IPS-NIHi7 (cell line): ENCODE data around the gene STAT5A.
A peak's percentile ranks its signal among the peaks of the same experiment; 100 is the strongest.
"Not testable (repeated sequence)": the region's sequence is repeated elsewhere in the genome, so short reads cannot be mapped to it uniquely, and the experiment has no call there.

Source experiments
- DNase-seq: peaks from one replicate; pipeline ENCODE4 v3.0.0; 2012; ENCODE audit warnings: mixed read lengths; ENCODE audit errors: extremely low spot score

STAT5A gene

DNA sequence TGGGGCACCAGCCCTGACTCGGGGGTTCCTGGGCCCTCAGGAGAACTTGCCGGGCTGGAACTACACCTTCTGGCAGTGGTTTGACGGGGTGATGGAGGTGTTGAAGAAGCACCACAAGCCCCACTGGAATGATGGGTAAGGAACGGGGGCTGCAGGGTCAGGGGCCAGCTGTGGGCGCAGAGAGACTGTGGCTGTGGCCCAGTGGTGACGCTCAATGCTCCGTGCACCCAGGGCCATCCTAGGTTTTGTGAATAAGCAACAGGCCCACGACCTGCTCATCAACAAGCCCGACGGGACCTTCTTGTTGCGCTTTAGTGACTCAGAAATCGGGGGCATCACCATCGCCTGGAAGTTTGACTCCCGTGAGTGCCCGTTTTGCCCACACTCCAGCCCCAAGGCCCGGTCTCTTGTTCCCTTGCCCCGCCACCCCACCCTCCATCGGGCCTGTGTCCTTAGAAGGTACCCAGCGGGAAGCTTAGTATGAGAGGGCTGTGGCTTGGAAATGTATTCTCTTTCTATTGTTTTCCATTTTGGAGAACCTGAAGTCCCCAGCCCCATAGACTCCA, 19.1 kb downstream of the STAT5A start:
- DNase-seq: no peak

DNA sequence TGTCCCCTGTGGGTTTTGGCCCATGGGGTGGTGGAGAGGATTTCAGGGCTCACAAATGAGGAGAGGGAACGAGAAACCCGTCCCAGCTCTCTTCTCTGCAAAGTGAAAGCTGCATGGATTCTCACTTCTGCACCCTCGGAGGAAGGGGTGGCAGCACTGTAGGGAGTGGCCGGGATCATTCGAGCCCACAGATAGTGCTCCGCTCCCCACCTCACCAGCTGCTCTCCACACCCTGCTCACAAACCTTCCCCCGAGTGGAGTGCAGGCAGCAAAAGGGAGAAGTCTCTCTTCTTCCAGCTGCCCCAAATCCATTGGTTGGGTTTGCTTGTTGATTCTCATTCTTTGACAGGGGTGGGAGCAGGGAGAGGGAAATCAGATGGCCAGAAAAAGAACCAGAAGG, 20.1 kb downstream of the STAT5A start:
- no peak for DNase-seq

DNA sequence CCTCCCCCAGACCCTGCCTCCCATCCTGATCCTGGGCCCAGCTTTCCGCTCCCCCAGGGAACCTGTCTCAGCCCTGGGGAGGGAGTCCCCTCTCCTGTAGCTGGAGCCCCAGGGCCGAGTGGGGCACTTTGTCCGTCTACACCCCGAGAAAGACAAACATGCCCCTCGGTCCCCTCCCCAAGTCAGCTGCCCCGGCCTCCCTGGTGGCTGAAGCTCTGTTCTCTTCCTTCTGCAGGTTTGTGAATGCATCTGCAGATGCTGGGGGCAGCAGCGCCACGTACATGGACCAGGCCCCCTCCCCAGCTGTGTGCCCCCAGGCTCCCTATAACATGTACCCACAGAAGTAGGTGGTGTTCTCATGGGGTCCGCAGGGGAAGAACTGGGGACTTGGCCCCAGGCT, 20.8 kb downstream of the STAT5A start:
- DNase-seq: no peak

DNA sequence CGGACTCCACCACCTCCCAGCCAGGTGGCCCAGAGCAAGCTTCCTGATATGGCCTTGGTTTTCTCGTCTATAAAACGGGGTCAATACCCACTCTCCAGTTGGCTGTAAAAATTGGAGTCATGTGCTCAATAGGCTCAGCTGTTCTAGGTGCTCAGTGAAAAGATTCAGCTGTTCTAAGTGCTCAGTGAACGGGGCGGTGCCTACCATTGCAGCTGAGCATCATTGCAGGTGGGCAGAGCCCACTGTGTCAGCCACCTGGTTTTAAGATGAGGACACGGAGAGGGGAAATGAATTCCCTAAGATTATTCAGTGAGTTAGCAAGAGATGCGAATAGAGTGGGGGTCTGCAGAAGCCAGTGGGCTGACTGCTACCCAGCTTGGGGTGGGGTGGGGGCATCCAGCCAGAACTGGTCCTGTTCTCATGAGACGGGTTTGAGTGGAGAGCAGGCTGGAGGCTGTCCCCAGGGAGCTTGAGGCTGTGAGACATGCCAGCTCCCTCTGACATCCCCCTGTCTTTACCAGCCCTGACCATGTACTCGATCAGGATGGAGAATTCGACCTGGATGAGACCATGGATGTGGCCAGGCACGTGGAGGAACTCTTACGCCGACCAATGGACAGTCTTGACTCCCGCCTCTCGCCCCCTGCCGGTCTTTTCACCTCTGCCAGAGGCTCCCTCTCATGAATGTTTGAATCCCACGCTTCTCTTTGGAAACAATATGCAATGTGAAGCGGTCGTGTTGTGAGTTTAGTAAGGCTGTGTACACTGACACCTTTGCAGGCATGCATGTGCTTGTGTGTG, 21.9 kb downstream of the STAT5A start:
- DNase-seq: peak; percentile 41

DNA sequence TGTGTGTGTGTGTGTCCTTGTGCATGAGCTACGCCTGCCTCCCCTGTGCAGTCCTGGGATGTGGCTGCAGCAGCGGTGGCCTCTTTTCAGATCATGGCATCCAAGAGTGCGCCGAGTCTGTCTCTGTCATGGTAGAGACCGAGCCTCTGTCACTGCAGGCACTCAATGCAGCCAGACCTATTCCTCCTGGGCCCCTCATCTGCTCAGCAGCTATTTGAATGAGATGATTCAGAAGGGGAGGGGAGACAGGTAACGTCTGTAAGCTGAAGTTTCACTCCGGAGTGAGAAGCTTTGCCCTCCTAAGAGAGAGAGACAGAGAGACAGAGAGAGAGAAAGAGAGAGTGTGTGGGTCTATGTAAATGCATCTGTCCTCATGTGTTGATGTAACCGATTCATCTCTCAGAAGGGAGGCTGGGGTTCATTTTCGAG, 22.5 kb downstream of the STAT5A start:
- DNase-seq: no peak

DNA sequence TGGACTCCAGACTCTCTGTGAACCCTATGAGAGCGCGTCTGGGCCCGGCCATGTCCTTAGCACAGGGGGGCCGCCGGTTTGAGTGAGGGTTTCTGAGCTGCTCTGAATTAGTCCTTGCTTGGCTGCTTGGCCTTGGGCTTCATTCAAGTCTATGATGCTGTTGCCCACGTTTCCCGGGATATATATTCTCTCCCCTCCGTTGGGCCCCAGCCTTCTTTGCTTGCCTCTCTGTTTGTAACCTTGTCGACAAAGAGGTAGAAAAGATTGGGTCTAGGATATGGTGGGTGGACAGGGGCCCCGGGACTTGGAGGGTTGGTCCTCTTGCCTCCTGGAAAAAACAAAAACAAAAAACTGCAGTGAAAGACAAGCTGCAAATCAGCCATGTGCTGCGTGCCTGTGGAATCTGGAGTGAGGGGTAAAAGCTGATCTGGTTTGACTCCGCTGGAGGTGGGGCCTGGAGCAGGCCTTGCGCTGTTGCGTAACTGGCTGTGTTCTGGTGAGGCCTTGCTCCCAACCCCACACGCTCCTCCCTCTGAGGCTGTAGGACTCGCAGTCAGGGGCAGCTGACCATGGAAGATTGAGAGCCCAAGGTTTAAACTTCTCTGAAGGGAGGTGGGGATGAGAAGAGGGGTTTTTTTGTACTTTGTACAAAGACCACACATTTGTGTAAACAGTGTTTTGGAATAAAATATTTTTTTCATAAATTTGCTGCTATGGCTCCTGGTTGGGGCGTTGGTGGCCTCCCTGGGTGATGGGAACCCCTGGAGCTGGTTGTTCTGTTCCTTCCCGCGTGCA, 23.1 kb downstream of the STAT5A start:
- DNase-seq: peak; percentile 66

DNA sequence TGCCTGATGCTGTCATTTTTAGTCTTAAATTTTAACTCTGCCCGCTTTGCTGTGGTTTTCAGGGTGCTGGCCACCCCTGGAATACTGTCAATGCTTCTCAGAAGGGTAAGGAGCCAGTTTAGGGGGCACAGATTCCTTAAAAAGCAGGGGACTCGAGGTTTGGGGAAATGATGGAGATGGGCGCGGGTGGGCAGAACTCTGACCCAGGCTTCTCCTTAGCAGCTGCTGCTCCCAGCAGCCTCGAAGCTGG, 23.7 kb downstream of the STAT5A start:
- no peak for DNase-seq

DNA sequence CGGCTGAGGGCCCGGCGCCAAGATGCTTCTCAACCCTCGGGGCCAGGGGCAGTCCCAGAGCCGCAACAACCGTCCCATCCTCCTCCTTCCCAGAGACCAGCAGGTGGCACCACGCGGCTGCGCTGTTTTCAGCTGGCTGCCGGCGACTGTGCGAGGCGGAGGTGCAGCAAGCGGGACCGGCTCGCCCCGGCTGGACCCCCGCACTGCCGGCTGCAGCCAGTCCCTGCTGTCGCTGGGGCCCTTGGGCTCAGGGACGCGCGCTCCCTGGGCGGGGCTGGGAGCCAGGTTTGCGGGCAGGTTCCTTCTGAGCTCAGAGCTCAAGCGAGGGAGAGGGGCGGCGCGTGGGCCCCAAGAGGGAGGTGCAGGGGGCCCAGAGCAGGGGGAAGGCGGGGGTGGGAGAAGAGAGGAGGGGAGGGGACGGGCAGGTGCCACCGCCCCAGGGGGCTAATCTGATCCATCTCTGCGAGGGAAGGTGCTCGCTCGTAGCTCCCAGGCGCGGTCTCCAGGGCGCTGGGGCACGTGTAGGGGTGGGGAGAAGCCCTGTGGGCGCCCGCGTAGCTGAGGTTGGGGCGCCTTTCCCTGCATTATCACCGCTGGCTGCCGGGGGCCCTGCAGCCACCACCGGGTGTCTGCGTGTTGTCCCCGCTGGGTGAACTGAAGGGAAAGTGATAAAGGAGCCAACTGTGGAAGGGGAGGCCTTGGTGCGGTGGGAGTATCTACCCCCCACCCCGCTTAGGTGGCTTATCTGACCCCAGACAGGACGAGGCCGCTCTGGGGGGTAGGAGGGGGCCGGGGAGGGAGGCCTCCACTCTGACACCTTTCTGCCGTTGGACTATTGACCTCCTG, 24.2 kb downstream of the STAT5A start:
- peak; percentile 93 for DNase-seq

DNA sequence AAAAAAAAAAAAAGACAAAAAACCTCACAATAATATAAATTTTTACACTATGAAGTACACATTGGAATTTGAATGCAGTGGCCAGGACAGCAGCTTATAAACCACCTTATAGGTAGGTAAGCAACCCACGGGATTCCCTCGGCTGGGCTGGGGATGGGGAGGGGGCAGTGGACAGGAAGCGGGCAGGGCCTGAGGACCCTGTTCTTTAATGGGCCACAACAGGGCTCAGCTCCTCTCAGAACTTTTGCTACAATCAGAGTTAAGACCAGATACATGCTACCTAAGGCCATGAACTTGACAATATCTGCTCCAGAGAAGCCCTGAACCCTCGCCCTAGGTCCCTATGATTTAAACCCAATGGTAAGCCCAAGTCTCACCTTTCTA, 25.1 kb downstream of the STAT5A start:
- no peak for DNase-seq

DNA sequence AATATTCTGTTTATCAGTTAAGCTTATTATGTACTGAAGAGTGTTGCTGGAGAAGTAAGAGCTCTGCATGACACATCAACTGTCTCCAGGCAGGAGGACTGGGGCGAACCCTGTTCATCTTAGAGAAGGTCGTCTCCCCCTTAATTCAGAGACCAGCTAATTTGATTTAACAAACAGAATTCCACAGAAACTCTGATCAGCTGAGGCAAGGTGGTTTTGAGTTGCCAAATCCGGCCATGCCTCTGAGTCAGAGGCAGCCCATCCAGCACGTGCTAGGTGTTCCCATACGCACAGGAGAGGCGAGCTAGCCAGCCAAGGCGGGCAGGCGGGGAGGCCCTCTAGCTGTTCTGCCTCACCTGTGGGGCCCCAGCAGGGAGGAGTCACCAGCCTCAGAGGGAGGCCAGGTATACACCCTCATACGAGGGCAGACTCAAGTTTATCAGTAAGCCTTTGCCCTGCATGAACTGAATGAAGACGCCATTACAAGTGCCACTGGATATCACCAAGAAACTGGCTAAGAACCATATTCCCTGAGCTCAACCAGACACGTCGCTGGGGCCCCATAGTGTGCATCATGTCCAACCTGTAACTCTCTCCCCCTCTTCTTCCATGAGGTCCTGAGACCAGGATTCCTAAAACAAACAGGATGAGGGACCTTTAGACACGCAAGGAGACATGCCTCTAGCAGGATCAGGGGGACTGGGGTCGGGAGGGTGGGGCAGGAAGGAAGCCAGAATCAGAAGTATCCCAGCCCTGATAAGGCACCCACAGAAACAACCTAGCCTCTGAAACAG, 25.7 kb downstream of the STAT5A start:
- no peak for DNase-seq

DNA sequence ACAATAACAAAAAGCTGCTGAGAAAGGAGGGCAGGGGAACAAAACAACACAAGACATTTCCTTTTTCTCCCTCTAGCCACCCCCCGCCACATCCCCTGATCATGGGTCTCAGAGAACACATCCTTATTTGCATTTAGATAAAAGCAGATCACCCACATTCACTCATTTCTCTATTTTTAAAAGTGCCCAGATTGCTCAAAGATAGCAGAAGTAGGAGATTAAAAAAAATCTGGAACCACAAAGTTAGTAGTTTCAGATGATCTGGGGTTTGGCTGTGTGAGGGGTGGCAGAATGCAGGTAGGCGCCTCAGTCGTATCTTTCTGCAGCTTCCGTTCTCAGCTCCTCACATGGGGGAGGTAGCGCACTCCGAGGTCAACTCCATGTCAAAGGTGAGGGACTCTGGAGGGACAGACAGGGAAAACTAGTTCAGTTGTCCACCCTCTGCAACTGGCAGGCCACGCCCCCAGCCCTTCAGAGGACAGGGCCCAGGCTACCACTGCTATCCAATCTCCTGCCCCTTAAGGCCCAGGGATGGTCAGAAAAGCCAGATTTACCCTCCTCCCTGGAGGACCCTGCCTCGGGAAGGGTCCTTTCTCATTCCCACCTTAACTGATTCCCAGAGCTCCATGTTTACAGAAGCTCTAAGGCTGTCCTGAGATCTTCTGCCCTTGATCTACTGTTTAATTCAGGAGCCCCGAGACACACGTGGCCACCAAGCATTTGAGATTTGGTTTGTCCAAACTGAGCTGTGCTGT, 27.3 kb downstream of the STAT5A start:
- DNase-seq: no peak

DNA sequence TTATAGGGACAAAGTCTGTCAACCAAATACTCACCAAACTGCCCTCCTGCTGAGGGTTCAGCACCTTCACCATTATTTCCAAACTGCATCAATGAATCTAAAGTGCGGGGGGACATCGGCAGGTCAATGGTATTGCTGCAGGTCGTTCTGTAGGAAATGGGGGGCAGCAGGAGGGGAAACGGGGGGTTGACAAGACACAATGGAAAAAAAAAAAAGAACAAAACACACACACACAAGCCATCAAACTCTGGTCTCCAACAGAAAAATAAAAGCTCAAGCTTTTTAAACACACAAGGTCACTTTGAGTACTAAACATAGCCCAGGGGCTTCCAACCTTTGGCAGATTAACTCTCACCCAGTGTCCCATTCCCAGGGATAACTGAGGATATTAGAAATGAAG, 28.5 kb downstream of the STAT5A start:
- DNase-seq: no peak

DNA sequence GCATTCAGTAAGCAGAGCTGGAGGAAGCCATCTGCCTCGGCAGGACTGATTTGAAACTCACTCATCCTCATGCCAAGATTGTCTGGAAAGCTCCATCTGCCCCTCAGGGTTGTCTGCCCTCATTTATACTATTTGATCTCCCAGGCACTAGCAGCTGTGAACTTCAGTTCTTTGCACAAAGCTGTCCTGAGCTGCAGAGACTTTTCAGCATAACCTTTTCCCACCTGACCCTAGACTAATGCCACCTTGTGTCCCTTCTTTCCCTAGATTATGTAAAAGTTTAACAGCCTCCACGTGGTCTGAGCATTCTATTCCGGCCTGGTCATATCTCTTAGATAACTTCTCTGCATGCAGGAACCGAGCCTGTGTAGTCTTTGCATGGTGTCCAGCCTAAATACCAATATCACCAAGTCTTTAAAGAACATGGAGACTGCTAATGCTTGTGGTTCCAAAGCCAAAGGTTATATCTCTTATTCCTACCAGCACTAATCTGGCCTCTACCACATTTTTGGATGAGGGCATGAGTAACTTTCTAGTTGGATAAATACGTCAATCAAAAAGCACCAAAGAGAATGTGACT, 29.1 kb downstream of the STAT5A start:
- no peak for DNase-seq

DNA sequence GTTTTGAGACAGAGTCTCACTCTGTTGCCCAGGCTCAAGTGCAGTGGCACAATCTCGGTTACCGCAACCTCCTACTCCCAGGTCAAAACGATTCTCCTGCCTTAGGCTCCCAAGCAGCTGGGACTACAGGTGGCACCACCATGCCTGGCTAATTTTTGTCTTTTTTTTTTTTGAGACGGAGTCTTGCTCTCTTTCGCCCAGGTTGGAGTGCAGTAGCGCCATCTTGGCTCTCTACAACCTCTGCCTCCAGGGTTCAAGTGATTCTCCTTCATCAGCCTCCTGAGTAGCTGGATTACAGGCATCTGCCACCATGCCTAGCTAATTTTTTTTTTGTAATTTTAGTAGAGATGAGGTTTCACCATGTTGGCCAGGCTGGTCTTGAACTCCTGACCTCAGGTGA, 29.7 kb downstream of the STAT5A start:
- DNase-seq: not testable (repeated sequence)

DNA sequence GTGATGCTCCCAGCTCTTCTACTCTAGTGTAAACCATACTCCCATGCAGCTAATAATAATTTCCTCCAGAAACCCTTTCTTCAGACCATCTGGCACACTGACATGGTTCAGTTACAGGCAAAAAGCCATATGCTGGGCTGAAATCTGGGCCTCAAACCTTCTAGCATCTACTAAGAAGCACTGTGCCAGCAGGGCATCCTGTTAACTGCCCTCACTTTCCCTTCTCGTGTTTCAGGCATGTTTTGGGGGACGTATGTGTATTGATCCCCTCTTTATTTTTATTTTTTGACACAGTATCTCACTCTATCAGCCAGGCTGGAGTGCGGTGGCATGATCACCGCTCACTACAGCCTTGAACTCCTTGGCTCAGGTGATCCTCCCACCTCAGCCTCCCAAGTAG, 33.3 kb downstream of the STAT5A start:
- no peak for DNase-seq

DNA sequence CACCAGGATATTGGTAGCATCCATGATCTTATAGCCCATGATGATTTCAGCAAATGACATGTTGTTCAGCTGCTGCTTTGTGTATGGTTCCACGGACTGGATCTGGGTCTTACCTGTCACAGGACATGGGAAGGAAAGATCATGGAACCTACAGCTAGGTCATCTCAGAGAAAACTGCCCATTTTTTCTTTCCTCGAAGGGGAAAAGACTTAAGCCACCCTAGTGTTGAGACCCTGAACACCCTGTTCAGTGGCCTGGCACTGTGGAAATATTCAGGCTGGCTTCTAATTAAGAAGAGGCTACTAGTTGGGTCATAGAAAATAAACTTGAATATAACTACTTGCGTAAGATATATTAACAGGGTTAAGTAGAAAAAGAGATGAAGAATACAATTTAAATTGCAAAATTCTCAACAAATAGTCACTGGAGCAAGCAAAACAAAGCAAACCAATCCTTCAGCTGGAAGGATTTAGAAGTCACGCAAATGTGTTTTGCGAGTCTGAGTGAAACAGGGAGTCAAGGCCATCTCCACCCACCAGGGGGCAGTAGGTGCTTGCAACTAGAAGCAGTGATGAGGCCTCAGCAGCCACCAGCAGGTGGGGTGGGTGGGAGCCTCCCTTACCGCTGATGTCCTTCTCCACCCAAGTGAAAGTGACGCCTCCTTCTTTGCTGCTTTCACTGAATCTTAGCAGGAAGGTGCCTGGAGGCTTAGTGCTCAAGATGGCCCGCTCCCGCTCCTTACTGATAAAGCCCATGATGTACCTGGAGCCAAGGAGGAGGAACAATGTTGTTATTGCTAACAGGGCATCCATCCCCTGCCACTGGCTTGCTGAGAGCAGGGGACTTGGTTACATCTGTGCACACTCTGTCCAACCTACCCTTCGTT, 34.3 kb downstream of the STAT5A start:
- peak; percentile 96 for DNase-seq

DNA sequence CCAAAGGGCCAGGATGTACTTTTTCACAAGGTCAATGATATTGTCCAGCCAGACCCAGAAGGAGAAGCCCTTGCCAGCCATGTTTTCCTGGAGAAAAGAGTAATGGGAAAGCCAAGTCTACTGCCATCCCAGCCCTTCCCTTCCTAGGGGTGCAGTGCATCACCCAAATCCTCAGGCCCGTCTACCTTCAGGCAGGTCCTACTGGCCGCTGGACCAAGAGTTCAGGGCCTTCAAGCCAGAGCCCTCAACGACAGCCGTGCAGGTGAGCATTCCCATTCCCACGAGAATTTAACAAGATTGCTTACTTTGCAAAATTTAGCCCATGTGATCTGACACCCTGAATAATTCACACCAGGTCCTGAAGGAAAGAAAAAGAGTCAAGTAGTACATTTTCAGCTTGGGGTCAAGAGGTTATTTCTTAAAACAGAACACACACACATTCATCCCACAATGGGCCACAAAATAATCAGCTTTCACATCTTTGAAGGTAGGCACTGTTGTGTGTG, 35.0 kb downstream of the STAT5A start:
- no peak for DNase-seq

DNA sequence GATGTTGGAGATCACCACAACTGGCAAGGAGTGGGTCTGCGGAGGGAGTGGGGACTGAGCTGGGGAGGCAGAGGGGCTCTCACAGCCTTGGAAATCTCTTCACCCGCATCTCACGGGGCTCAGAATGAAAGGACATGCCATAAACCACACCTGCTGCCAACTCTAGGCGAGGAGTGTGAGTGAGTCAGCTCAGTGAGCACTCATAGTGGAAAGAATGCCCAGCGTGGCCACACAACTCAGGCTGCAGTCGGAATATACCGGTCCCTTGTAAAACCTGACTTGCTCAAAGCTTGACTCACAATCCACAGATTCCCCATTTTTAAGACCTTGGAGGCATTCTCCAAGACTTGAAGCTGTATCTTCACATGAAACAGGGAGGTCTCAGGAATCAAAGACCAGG, 36.7 kb downstream of the STAT5A start:
- DNase-seq: no peak
